ENCODE data around the gene RAB33B.

DNA sequence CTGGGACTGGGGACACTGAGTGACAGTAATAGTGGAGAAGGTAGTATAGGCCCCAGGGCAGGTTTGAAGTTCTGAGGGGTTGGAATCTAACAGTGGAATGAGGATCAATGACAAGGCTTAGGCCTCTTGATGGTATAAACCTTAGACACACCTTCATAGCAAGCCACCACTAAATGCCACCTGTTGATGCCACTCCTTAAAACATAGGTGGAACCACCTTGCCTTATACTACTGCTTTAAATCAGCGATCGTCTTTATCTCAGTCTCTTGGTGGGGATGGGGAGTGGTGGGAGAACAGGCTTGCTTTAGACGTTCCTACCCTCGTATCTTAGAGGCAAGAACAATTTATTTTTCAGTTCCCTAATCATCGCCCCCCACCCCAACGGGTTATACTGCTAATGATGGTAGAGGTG lies 1.2 kb downstream of the RAB33B start:
- no peak for TF ChIP-seq CTCF (IDR thresholded peaks at IDR 0.05; ENCODE audit: low read length)
- no peak for TF ChIP-seq EZH2phosphoT487 (IDR thresholded peaks at IDR 0.05; ENCODE audit: low read length)

Data from MM.1S (cell line).